NCI-H2227 (cell line): ENCODE measurements around the gene SIRT1.
"Not testable (repeated sequence)": the region's sequence is repeated elsewhere in the genome, so short reads cannot be mapped to it uniquely, and the experiment has no call there.

Source experiments
- DNase-seq: peaks from one replicate; lab custom pipeline; 2025; ENCODE audit not compliant: unreplicated experiment; lab: John Stamatoyannopoulos, UW

Gene SIRT1

DNA sequence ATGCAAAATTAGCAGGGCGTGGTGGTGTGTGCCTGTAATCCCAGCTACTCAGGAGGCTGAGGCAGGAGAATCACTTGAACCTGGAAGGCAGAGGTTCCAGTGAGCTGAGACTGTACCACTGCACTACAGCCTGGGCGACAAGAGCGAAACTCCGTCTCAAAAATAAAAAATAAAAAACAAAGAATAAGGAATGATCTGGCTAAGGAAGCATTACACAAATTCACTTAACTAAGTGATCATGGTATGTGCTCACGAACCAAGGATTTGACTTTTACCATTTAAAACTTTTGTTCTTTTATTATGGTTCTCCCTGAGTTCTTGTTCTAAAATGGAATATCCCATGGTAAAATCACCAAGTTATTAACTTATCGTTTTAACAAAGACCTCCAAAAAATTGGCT, 71.2 kb downstream of the SIRT1 start:
- DNase-seq: no peak

GRCh38 chr10:67959839-67960476, 75.5 kb downstream of the SIRT1 start:
- no peak for DNase-seq

- DNase-seq: no peak
Observed at GRCh38 chr10:67965456-67965855, 81.0 kb downstream of the SIRT1 start.

DNA sequence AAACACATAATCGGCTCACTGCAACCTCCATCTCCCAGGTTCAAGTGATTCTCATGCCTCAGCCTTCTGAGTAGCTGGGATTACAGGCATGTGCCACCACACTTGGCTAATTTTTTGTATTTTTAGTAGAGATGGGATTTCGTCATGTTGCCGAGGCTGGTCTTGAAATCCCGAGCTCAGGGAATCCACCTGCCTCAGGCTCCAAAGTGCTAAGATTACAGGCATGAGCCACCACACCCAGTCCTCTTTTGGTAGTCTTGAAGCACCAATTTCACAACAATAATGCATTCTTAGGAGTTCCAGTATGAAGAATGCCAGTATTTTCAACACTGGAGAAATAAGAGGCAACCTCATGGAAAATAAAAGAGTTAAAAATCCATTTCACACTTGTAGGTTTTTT, 81.6 kb downstream of the SIRT1 start:
- not testable (repeated sequence) for DNase-seq
